ENCODE measurements around the gene NLK. TPM values are rescaled to one million over a fixed set of nuclear protein-coding genes. Genes with fewer than 3 reads are reported as not detected.
"Not testable (repeated sequence)": the region's sequence is repeated elsewhere in the genome, so short reads cannot be mapped to it uniquely, and the experiment has no call there.

Gene NLK
- total RNA-seq, 4 donors from 2014 or later: 7.7 to 20.8 (median 11.5) TPM

- Histone ChIP-seq H3K9me3 (no peaks in the 10 kb centered on the region), H3K4me3 (no peak overlapping the region), H3K27me3 (no peaks in the 10 kb centered on the region), H3K4me1 (no peaks in the 10 kb centered on the region), H3K36me3 (peaks cover 4% of the 10 kb centered on the region), H3K27ac (no peak overlapping the region)
- no peak for TF ChIP-seq POLR2AphosphoS5 (IDR thresholded peaks at IDR 0.05)
- TF ChIP-seq CTCF (IDR thresholded peaks at IDR 0.05): no peak
- no peak for TF ChIP-seq POLR2A (IDR thresholded peaks at IDR 0.05)
- TF ChIP-seq EP300 (IDR thresholded peaks at IDR 0.05): no peak
- no peak for DNase-seq (ENCODE audit: low spot score in 2 of 2)
- WGBS: 71% methylated on average over 3 of the region's 3 CpGs
Observed at GRCh38 chr17:28201315-28201714, 158.8 kb downstream of the NLK start.

GRCh38 chr17:28204244-28204643 lies 161.8 kb downstream of the NLK start:
- Histone ChIP-seq H3K27me3 (no peaks in the 10 kb centered on the region), H3K9me3 (no peaks in the 10 kb centered on the region), H3K36me3 (no peaks in the 10 kb centered on the region), H3K4me1 (no peaks in the 10 kb centered on the region), H3K4me3 (no peak overlapping the region), H3K27ac (no peak overlapping the region)
- no peak for DNase-seq (ENCODE audit: low spot score in 2 of 2)
- WGBS: 96% methylated on average over 3 of the region's 3 CpGs
- TF ChIP-seq CTCF (IDR thresholded peaks at IDR 0.05) (no peak), POLR2AphosphoS5 (IDR thresholded peaks at IDR 0.05) (no peak), POLR2A (IDR thresholded peaks at IDR 0.05) (no peak), EP300 (IDR thresholded peaks at IDR 0.05) (no peak)

- no peak for DNase-seq (ENCODE audit: low spot score in 2 of 2)
- Histone ChIP-seq H3K4me3 (no peak overlapping the region), H3K9me3 (no peaks in the 10 kb centered on the region), H3K27ac (no peak overlapping the region), H3K27me3 (no peaks in the 10 kb centered on the region), H3K4me1 (no peaks in the 10 kb centered on the region), H3K36me3 (no peaks in the 10 kb centered on the region)
- WGBS: 67% methylated on average over 1 of the region's 1 CpG
- no peak for TF ChIP-seq CTCF (IDR thresholded peaks at IDR 0.05)
- TF ChIP-seq EP300 (IDR thresholded peaks at IDR 0.05): no peak
- no peak for TF ChIP-seq POLR2A (IDR thresholded peaks at IDR 0.05)
- TF ChIP-seq POLR2AphosphoS5 (IDR thresholded peaks at IDR 0.05): no peak
Observed at GRCh38 chr17:28204751-28205150, 162.3 kb downstream of the NLK start.

GRCh38 chr17:28206292-28206691 lies 163.8 kb downstream of the NLK start:
- no peak overlapping the region for H3K4me3 ChIP-seq
- no peak overlapping the region for H3K27ac ChIP-seq
- no peak for DNase-seq (ENCODE audit: low spot score in 2 of 2)
- H3K36me3 ChIP-seq: no peaks in the 10 kb centered on the region
- H3K27me3 ChIP-seq: no peaks in the 10 kb centered on the region
- no peaks in the 10 kb centered on the region for H3K4me1 ChIP-seq
- TF ChIP-seq POLR2A (IDR thresholded peaks at IDR 0.05): no peak
- no peak for TF ChIP-seq POLR2AphosphoS5 (IDR thresholded peaks at IDR 0.05)
- TF ChIP-seq EP300 (IDR thresholded peaks at IDR 0.05): no peak
- H3K9me3 ChIP-seq: no peaks in the 10 kb centered on the region

- Histone ChIP-seq H3K4me1 (no peaks in the 10 kb centered on the region), H3K4me3 (no peak overlapping the region), H3K9me3 (no peaks in the 10 kb centered on the region), H3K27ac (no peak overlapping the region), H3K36me3 (no peaks in the 10 kb centered on the region), H3K27me3 (no peaks in the 10 kb centered on the region)
- no peak for TF ChIP-seq EP300 (IDR thresholded peaks at IDR 0.05)
- TF ChIP-seq CTCF (IDR thresholded peaks at IDR 0.05): no peak
- TF ChIP-seq POLR2AphosphoS5 (IDR thresholded peaks at IDR 0.05): no peak
- no peak for TF ChIP-seq POLR2A (IDR thresholded peaks at IDR 0.05)
- 68% methylated on average over 2 of the region's 7 CpGs for WGBS
- no peak for DNase-seq (ENCODE audit: low spot score in 2 of 2)
Observed at GRCh38 chr17:28211811-28212210, 169.3 kb downstream of the NLK start.

GRCh38 chr17:28213578-28213977 lies 171.1 kb downstream of the NLK start:
- not testable (repeated sequence) for H3K9me3 ChIP-seq; H3K4me1 ChIP-seq; DNase-seq (ENCODE audit: low spot score in 2 of 2); H3K27ac ChIP-seq; H3K4me3 ChIP-seq; H3K27me3 ChIP-seq; H3K36me3 ChIP-seq
- 91% methylated on average over 2 of the region's 2 CpGs for WGBS

Measured in suprapubic skin (tissue), 4 donors.